PC-3 (cell line): Measurements from ENCODE around the gene ADAMTS1. TPM values are rescaled to one million over a fixed set of nuclear protein-coding genes. Genes with fewer than 3 reads are reported as not detected.

ENCODE experiments used
- ATAC-seq: fragments of 200-7000 bp; cut with Tn5 transposase; 2 replicates; pipeline ENCODE4 v1.9.1; 2020; ENCODE audit warnings: mild to moderate bottlenecking, moderate library complexity
- BruUV-seq: library from RNA; stranded (reverse); fragments of 400-500 nt; replicated peaks from 2 replicates; lab custom pipeline; 2021; lab: Mats Ljungman, UMichigan
- CTCF ChIA-PET: fragments of 300-600 bp; sonication (Branson Sonifier 250); formaldehyde crosslinking; loops from one replicate; lab custom pipeline; 2022; ENCODE audit warnings: antibody characterized with exemption; lab: Charles Lee
- POLR2A ChIA-PET: fragments of 300-600 bp; sonication (Branson Sonifier 250); formaldehyde crosslinking; loops from one replicate; lab custom pipeline; 2022; ENCODE audit warnings: antibody characterized with exemption; ENCODE audit not compliant: unreplicated experiment; lab: Charles Lee
- DNase-seq: peaks from one replicate; pipeline ENCODE4 v3.0.0-alpha.2; 2015
- H2AFZ ChIP-seq: fragments of 300-600 bp; sonication (generic); 2 replicates; pipeline ENCODE4 v1.6.0; 2016; ENCODE audit warnings: antibody characterized with exemption, low read length
- H3F3A ChIP-seq: fragments of 300-600 bp; sonication (generic); one replicate; pipeline ENCODE4 v1.6.0; 2017; ENCODE audit warnings: antibody characterized with exemption, low read length, control low read depth, mild to moderate bottlenecking; ENCODE audit not compliant: unreplicated experiment
- H3K27ac ChIP-seq: fragments of 300-600 bp; sonication (generic); 2 replicates; pipeline ENCODE4 v1.5.1; 2016; ENCODE audit warnings: mild to moderate bottlenecking, low read length
- H3K27me3 ChIP-seq: fragments of 300-600 bp; sonication (generic); 2 replicates; pipeline ENCODE4 v1.6.1; 2016; ENCODE audit warnings: low read length, mixed read lengths
- H3K36me3 ChIP-seq: fragments of 300-600 bp; sonication (generic); 2 replicates; pipeline ENCODE4 v1.6.1; 2016; ENCODE audit warnings: low read depth, mixed run types, low read length, mixed read lengths
- H3K4me1 ChIP-seq: fragments of 300-600 bp; sonication (generic); 2 replicates; pipeline ENCODE4 v1.5.1; 2016; ENCODE audit warnings: low read length; ENCODE audit not compliant: insufficient read depth
- H3K4me2 ChIP-seq: fragments of 300-600 bp; sonication (generic); 2 replicates; pipeline ENCODE4 v1.6.0; 2016; ENCODE audit warnings: low read length
- H3K4me3 ChIP-seq: fragments of 300-600 bp; sonication (generic); 2 replicates; pipeline ENCODE4 v1.5.1; 2016; ENCODE audit warnings: mild to moderate bottlenecking, low read length, mixed read lengths
- H3K79me2 ChIP-seq: fragments of 300-600 bp; sonication (generic); 2 replicates; pipeline ENCODE4 v1.6.1; 2017; ENCODE audit warnings: low read length, mixed read lengths
- H3K9ac ChIP-seq: fragments of 300-600 bp; sonication (generic); 2 replicates; pipeline ENCODE4 v1.6.0; 2016; ENCODE audit warnings: mild to moderate bottlenecking, low read length
- H3K9me2 ChIP-seq: fragments of 300-600 bp; sonication (generic); replicated peaks from 2 replicates; pipeline ENCODE4 v1.6.1; 2016; ENCODE audit warnings: mixed run types, low read length, mixed read lengths
- H3K9me3 ChIP-seq: fragments of 300-600 bp; sonication (generic); 2 replicates; pipeline ENCODE4 v1.6.1; 2016; ENCODE audit warnings: low read length, mixed read lengths
- H4K20me1 ChIP-seq: fragments of 300-600 bp; sonication (generic); 2 replicates; pipeline ENCODE4 v1.6.1; 2016; ENCODE audit warnings: low read length, mixed read lengths
- EZH2 ChIP-seq: fragments of 300-600 bp; sonication (generic); IDR thresholded peaks from one replicate; pipeline ENCODE4 v1.6.1; 2017; ENCODE audit warnings: antibody characterized with exemption, mild to moderate bottlenecking, low read length; ENCODE audit not compliant: unreplicated experiment
- EZH2phosphoT487 ChIP-seq: fragments of 300-600 bp; sonication (generic); IDR thresholded peaks from 2 replicates; pipeline ENCODE4 v1.6.1; 2018; ENCODE audit warnings: mild to moderate bottlenecking, antibody characterized with exemption, low read length, borderline replicate concordance
- intact Hi-C: fragments of 100-400 bp; cut with micrococcal nuclease; formaldehyde crosslinking; loops from 2 replicates; pipeline ENCODE4 v1.9.0; 2023
- total RNA-seq: library from RNA; depleted of rRNA; stranded (reverse); fragments of >200 nt; gene quantifications from 2 replicates; pipeline ENCODE4 v1.2.3, GENCODE V29; 2014
- TF ChIP-seq, protein P1 (sequence below): fragments of 300-600 bp; sonication (generic); conservative IDR thresholded peaks from 2 replicates; pipeline ENCODE4 v1.5.1; 2017; ENCODE audit warnings: antibody characterized with exemption, low read depth, mild to moderate bottlenecking, low read length

ADAMTS1 gene
- total RNA-seq, 1 experiment from 2014 or later: 12.9 TPM

DNA sequence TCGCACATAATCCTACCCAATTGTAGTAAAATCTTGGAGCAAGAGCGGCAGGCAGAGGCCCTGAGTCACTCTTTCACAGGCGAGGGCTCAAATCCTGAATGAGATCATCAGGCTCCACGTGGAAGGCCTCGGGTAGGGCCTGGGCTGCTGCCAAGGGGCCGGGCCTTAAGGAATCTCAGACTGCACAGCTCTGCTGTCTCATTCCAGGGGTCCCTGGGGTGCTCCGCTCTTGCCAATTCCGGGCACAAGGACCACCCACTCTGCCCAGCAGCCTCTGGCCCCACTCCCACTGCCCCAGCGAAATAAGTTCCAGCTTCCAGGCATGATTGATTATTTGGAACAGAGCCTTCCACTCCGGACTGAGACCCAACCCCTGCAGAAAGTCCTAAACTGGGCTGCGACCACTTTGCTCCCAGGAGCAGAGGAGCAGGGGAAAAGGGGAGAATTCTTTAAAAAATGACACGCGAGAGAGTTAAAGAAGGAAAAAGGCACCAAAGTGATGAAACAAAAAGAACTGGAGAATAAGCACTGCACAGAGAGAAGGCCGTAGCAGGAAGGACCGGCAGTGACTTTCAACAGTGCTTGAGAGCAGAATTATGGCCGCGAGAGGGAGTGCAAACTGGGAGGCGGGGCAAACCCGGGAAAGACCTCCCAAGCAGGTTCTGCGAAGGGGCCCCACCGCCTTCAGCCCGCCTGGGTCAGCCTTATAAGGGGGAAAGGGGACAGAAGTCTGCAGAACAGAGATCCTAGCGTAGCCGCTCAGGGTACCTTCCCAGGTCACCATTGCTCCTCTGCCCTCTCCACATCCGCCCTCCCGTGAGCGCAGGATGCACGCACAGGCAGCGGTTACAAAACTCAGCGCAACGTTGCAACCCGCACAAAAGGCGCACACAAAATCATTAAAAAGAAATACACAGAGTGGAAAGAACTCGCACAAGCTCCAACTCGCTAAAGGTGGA, 2.0 kb downstream of the ADAMTS1 start:
- intact Hi-C loops: loop anchor here (1.0 to 5.0 kb wide), 3 partner anchors 46 to 1694 kb away; no protein-coding TSS in a partner anchor
- Histone ChIP-seq H3K79me2 (peaks cover 20% of the 10 kb centered on the region), H3K27me3 (no peaks in the 10 kb centered on the region), H3K9ac (peak overlapping the region; percentile 65), H2AFZ (peak overlapping the region; percentile 86), H3F3A (no peaks in the 10 kb centered on the region), H3K4me2 (peak overlapping the region; percentile 98), H4K20me1 (no peaks in the 10 kb centered on the region), H3K27ac (peak overlapping the region; percentile 66), H3K9me3 (no peaks in the 10 kb centered on the region), H3K36me3 (peaks cover 20% of the 10 kb centered on the region), H3K9me2 (no peaks in the 10 kb centered on the region), H3K4me1 (peaks cover 17% of the 10 kb centered on the region), H3K4me3 (peak overlapping the region; percentile 78)
- CTCF ChIA-PET: interaction anchor here (1.0 kb wide), 1 partner anchor 74 kb away, joined by 3 read pairs; no protein-coding TSS in a partner anchor
- TF ChIP-seq EZH2phosphoT487 (peak; percentile 68; the same call in 1 of the 2 replicates), EZH2 (no peak)
- TF ChIP-seq, protein P1, sequence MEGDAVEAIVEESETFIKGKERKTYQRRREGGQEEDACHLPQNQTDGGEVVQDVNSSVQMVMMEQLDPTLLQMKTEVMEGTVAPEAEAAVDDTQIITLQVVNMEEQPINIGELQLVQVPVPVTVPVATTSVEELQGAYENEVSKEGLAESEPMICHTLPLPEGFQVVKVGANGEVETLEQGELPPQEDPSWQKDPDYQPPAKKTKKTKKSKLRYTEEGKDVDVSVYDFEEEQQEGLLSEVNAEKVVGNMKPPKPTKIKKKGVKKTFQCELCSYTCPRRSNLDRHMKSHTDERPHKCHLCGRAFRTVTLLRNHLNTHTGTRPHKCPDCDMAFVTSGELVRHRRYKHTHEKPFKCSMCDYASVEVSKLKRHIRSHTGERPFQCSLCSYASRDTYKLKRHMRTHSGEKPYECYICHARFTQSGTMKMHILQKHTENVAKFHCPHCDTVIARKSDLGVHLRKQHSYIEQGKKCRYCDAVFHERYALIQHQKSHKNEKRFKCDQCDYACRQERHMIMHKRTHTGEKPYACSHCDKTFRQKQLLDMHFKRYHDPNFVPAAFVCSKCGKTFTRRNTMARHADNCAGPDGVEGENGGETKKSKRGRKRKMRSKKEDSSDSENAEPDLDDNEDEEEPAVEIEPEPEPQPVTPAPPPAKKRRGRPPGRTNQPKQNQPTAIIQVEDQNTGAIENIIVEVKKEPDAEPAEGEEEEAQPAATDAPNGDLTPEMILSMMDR: 0 out of 2 replicates have a peak, but pooled peaks have one; percentile 35
- POLR2A ChIA-PET: no interaction called here
- peak; percentile 96 for DNase-seq
- TSS peak; percentile 45 for BruUV-seq
- ATAC-seq: peak; percentile 58

DNA sequence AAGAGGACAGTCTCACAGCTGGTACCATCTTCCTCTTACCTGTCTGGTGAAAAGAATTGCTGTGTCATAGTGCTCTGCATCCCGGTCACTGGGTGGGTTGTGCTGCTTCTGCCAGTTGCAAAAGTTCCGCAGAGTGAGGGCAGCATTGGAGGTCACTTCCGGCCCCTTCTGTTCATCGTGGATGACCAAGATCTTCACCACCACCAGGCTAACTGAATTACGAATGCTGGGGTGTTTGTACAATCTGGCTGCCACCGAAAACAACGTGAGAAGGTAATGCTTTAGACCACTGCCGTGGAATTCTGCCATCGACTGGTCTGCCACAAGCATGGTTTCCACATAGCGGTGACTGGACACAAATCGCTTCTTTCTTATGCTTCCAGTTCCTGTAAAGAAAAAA, 2.9 kb downstream of the ADAMTS1 start:
- BruUV-seq: no TSS peak
- Histone ChIP-seq H3K4me2 (peak overlapping the region; percentile 98), H3K27ac (peak overlapping the region; percentile 66), H3F3A (no peaks in the 10 kb centered on the region), H3K9me3 (no peaks in the 10 kb centered on the region), H3K4me3 (peak overlapping the region; percentile 78), H3K9ac (peak overlapping the region; percentile 65), H3K4me1 (peaks cover 17% of the 10 kb centered on the region), H3K79me2 (peaks cover 20% of the 10 kb centered on the region), H3K27me3 (no peaks in the 10 kb centered on the region), H2AFZ (peak overlapping the region; percentile 35; the same call in 1 of the 2 replicates), H4K20me1 (no peaks in the 10 kb centered on the region), H3K36me3 (peaks cover 29% of the 10 kb centered on the region), H3K9me2 (no peaks in the 10 kb centered on the region)
- ATAC-seq: no peak
- intact Hi-C loops: loop anchor here (5.0 kb wide), 2 partner anchors 45 to 1695 kb away; no protein-coding TSS in a partner anchor
- POLR2A ChIA-PET: no interaction called here
- DNase-seq: peak; percentile 22
- CTCF ChIA-PET: no interaction called here
- TF ChIP-seq, protein P1: no peak
- TF ChIP-seq EZH2phosphoT487 (no peak), EZH2 (no peak)
